Measurements from ENCODE around the gene TBX18. TPM values are rescaled to one million over a fixed set of nuclear protein-coding genes. Genes with fewer than 3 reads are reported as not detected.
A peak's percentile ranks its signal among the peaks of the same experiment; 100 is the strongest.

TBX18 gene
- total and polyA plus RNA-seq, 9 of the 15 experiments (the other 6 are each of a cell fraction or from before 2014, with no cell fraction given), result 4.0 to 36.1 (median 20.7) TPM

- TF ChIP-seq ZNF57 (CRISPR knock-in tag; IDR thresholded peaks at IDR 0.05) (no peak), E2F1 (CRISPR knock-in tag; IDR thresholded peaks at IDR 0.05) (no peak), ETS1 (conservative IDR thresholded peaks at IDR 0.05; ENCODE audit: control insufficient read depth, low read depth, low read length) (peak; percentile 64; the same call in 1 of the 2 replicates), NR3C1 (CRISPR knock-in tag; IDR thresholded peaks at IDR 0.05) (no peak), USF2 (CRISPR knock-in tag; IDR thresholded peaks at IDR 0.05) (no peak), TBP (optimal IDR thresholded peaks at IDR 0.05; ENCODE audit: low read depth, low read length) (peak; percentile 89), GABPB1 (CRISPR knock-in tag; IDR thresholded peaks at IDR 0.05) (no peak), PML (IDR thresholded peaks at IDR 0.05; ENCODE audit: low read length) (peak; percentile 61), PRPF4 (IDR thresholded peaks at IDR 0.05; ENCODE audit: insufficient read depth, low read depth, low read length, poor library complexity, severe bottlenecking) (no peak), SIX5 (IDR thresholded peaks at IDR 0.05; ENCODE audit: borderline replicate concordance in 1 of 2, insufficient read depth in 1 of 2, low read depth in 1 of 2, low read length in 2 of 2) (no peak), ZNF24 (IDR thresholded peaks at IDR 0.05) (peak; percentile 54; the same call in 1 of the 2 replicates), RBBP5 (IDR thresholded peaks at IDR 0.05; ENCODE audit: borderline replicate concordance, insufficient read depth, low read length, poor library complexity, severe bottlenecking) (no peak), NFE2 (IDR thresholded peaks at IDR 0.05; ENCODE audit: low read depth) (no peak), MNT (conservative IDR thresholded peaks at IDR 0.05) (peak; percentile 47 to 60; a peak in 2 of 4 replicates), U2AF2 (optimal IDR thresholded peaks at IDR 0.05; ENCODE audit: low read depth, low read length) (no peak), ZHX1 (conservative IDR thresholded peaks at IDR 0.05; ENCODE audit: low read length) (no peak)
Observed at GRCh38 chr6:84764332-84765049, at the start of gene TBX18 (continued).
